Cortex of kidney (tissue), 1 donor: ENCODE measurements around the gene RGS21.

ENCODE experiments used
- DNase-seq: peaks from one replicate; lab custom pipeline; 2025; lab: John Stamatoyannopoulos, UW

Gene RGS21

GRCh38 chr1:192378878-192379277, 62.1 kb downstream of the RGS21 start:
- no peak for DNase-seq

DNA sequence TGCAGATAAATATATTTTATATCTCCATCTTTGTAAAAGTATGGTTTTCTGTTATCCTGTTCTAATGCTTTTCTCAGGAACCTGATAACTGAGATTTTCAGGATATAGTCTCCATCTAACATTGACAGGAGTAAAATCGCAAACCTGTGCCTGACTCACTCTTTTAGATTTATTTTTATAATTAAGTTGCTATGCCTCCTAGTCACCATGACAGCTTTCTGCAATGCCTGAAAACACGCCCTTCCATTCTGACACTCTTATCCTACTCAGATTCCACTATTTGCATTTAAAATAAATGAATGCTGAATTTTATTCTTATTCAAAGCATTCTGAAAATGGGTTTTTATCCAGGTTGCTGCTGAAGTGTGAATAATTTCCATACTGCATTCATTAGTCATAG, 62.8 kb downstream of the RGS21 start:
- DNase-seq: no peak

GRCh38 chr1:192382758-192383157, 66.0 kb downstream of the RGS21 start:
- no peak for DNase-seq

DNA sequence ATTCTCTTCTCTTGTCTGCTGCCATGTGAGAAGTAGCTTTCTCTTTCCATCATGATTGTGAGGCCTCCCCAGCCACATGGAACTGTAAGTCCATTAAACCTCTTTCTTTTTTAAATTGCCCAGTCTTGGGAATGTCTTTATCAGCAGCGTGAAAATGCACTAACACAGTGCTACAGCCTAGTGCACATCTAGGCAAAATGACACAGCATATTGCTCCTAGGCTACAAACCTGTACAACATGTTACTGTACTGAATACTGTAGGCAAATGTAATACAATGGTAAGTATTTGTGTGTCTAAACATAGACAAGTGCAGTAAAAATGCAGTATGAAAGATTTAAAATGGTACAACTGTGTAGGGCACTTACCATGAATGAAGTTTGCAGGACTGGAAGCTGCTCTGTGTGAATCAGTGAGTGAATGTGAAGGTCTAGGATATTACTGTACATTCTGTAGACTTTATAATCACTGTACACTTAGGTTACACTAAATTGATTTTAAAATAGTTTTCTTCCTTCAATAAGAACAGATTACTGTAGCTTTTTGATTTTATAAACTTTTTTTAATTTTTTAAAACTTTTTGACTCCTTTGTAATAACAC, 69.4 kb downstream of the RGS21 start:
- DNase-seq: no peak

DNA sequence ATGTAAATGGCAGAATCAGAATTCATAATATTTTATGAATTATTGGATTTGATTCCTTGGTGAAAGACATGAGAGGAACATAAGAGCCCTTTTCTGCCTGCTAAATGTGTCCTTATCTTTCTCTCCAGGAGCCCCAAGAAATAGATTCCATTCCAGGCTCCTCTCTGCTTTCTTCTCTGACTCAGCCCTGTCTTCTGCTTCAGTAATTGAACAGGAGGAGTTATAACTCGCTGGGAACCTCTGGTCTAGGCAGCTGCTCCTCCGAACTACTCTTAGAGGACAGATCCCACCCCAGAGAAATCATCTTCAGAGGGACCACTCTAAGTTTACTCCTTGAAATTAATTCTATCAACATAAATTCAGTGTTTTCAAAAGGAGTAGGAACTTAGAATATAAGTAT, 78.4 kb downstream of the RGS21 start:
- DNase-seq: no peak

GRCh38 chr1:192395895-192396294, 79.1 kb downstream of the RGS21 start:
- no peak for DNase-seq

GRCh38 chr1:192399161-192399560, 82.4 kb downstream of the RGS21 start:
- no peak for DNase-seq

DNA sequence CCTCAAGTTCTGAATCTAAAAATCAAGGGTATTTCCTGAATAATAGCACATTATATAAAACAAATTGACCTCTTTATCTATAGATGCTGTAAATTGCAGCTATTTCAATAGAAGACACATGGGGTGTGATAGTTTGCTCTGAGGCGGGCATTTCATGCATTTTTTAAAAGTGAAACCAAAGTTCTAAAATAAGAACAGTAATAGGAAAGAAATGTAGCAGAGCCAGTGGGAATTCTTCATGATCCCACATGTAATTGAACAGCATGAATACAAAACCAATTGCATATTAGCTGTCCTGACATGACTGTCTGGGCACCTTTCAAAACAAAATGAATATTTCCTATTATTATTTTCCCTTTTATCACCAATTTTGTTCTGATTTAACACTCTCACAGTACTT, 85.0 kb downstream of the RGS21 start:
- DNase-seq: no peak

GRCh38 chr1:192402571-192402970, 85.8 kb downstream of the RGS21 start:
- DNase-seq: no peak

DNA sequence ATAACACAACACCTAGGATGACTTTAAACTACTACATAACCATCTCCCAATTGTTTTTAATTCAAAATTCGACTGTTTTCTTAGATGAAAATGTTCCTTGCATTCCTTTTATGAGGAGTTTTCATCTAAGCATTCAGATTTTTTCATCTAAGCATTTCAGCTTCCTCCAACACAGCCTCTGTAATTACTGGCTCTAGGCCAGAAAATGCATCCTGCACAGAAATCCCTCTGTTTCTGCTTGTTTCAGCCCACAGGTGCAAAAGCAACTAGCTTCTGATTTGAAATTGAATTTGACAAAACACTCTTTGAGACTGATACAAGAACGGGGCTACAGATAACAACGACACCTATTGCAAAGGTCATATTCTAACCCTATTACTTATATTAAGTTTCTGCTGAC, 90.4 kb downstream of the RGS21 start:
- DNase-seq: no peak
